Cardiac muscle cell (in vitro differentiated cells and primary cell): Measurements from ENCODE around the gene YJEFN3. TPM values are rescaled to one million over a fixed set of nuclear protein-coding genes. Genes with fewer than 3 reads are reported as not detected.

Experiments
- DNase-seq, 2 donors: peaks; one replicate each; pipeline versions ENCODE4 v3.0.0 to v3.0.0-alpha.2; 2010 to 2017; ENCODE audit warnings: low read depth in 1 of 2, low spot score in 1 of 2
- H3K27ac ChIP-seq: fragments of 200-600 bp; sonication (generic); 2 replicates; pipeline ENCODE4 v1.5.1; 2016
- H3K27me3 ChIP-seq: fragments of 200-600 bp; sonication (generic); 2 replicates; pipeline ENCODE4 v1.6.0; 2016; ENCODE audit warnings: control low read depth
- H3K36me3 ChIP-seq: fragments of 200-600 bp; sonication (generic); 2 replicates; pipeline ENCODE4 v1.5.1; 2016; ENCODE audit warnings: control low read depth
- H3K4me1 ChIP-seq: fragments of 200-600 bp; sonication (generic); 2 replicates; pipeline ENCODE4 v1.8.1; 2017; ENCODE audit warnings: low read depth, mild to moderate bottlenecking, mixed run types
- H3K4me3 ChIP-seq: fragments of 200-600 bp; sonication (generic); 2 replicates; pipeline ENCODE4 v1.5.1; 2016; ENCODE audit warnings: mild to moderate bottlenecking
- H3K9me3 ChIP-seq: fragments of 200-600 bp; sonication (generic); 2 replicates; pipeline ENCODE4 v1.5.1; 2017; ENCODE audit warnings: low read depth, mild to moderate bottlenecking, control low read depth
- polyA plus RNA-seq: library from polyadenylated mRNA; unstranded; fragments of >200 nt; fragmentation: Nextera tagmentation; extraction: Ambion mirVana; gene quantifications from 2 replicates; pipeline ENCODE4 v1.2.1, GENCODE V29; 2016
- total RNA-seq: library from RNA; depleted of rRNA; stranded (reverse); fragments of >200 nt; gene quantifications from 2 replicates; pipeline ENCODE4 v1.2.3, GENCODE V29; 2016
- TF ChIP-seq, protein P1 (sequence below): IDR thresholded peaks from 2 replicates; pipeline ENCODE4 v1.5.1; 2012; ENCODE audit warnings: low read depth, mild to moderate bottlenecking, low read length

YJEFN3 gene
- total and polyA plus RNA-seq, 2 experiments from 2014 or later = 12.5 to 29.9 TPM

DNA sequence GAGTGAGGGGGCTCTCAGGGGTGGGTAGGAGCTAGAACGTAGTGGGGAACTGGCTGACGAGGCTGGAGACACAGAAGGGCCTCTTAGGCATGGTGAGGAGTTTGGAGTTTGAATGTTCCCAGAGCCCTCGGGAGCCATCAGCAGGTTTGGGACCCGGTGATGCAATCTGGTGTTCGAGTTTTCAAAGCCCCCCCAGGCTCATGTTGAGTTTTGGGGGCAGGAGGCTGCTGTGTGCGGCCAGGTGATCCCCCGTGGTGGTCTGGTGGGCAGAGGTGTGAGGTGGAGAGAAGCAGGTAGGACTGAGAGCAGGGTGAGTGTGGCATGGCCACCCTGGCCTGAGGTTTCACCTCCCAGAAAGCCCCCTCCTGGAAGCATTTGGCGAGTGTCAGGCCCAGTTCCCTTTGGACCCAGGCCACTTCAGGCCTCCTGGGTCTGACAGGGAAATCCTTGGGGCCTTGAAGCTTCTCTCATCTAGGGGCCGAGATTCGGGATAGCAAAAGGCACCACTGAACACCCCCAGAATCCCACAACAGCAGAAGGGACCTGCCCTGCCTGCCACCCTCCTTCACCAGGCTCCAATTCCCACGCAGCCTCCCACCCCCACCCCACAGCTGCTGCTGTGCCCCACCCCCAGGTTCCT, 1.2 kb downstream of the YJEFN3 start:
- peaks cover 3% of the 10 kb centered on the region for H3K36me3 ChIP-seq
- no peak for DNase-seq
- no peaks in the 10 kb centered on the region for H3K27me3 ChIP-seq

DNA sequence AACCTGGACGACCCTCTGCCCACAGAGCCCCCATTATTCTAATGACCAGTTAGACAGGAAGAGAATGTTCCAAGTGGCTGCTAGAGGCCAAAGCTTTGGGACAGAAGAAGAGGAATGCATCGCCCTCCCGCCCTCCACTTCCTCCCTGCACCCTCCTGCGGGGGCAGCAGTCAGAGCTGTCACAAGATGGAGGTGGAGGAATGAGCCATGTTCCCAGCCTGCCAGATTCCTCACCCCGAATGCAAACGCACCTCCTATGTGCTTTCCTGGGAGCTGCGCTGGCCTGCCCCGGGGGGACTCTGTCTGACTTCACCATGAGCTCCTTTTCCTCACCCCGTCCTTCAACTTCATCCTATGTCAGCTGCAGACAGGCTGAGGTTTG, 1.7 kb downstream of the YJEFN3 start:
- TF ChIP-seq, protein P1, sequence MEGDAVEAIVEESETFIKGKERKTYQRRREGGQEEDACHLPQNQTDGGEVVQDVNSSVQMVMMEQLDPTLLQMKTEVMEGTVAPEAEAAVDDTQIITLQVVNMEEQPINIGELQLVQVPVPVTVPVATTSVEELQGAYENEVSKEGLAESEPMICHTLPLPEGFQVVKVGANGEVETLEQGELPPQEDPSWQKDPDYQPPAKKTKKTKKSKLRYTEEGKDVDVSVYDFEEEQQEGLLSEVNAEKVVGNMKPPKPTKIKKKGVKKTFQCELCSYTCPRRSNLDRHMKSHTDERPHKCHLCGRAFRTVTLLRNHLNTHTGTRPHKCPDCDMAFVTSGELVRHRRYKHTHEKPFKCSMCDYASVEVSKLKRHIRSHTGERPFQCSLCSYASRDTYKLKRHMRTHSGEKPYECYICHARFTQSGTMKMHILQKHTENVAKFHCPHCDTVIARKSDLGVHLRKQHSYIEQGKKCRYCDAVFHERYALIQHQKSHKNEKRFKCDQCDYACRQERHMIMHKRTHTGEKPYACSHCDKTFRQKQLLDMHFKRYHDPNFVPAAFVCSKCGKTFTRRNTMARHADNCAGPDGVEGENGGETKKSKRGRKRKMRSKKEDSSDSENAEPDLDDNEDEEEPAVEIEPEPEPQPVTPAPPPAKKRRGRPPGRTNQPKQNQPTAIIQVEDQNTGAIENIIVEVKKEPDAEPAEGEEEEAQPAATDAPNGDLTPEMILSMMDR = no peak
- no peaks in the 10 kb centered on the region for H3K27me3 ChIP-seq
- H3K9me3 ChIP-seq = no peaks in the 10 kb centered on the region
- DNase-seq = peak in 1 of 2 donors; percentile 34
- H3K4me3 ChIP-seq = no peak overlapping the region
- H3K4me1 ChIP-seq = peaks cover 6% of the 10 kb centered on the region
- H3K27ac ChIP-seq = no peak overlapping the region
- peaks cover 3% of the 10 kb centered on the region for H3K36me3 ChIP-seq

More for the DNA sequence above, 1.2 kb downstream of the YJEFN3 start:
- H3K4me1 ChIP-seq = peaks cover 11% of the 10 kb centered on the region
- TF ChIP-seq, protein P1 = no peak
- no peak overlapping the region for H3K27ac ChIP-seq
- no peaks in the 10 kb centered on the region for H3K9me3 ChIP-seq
- H3K4me3 ChIP-seq = no peak overlapping the region

DNA sequence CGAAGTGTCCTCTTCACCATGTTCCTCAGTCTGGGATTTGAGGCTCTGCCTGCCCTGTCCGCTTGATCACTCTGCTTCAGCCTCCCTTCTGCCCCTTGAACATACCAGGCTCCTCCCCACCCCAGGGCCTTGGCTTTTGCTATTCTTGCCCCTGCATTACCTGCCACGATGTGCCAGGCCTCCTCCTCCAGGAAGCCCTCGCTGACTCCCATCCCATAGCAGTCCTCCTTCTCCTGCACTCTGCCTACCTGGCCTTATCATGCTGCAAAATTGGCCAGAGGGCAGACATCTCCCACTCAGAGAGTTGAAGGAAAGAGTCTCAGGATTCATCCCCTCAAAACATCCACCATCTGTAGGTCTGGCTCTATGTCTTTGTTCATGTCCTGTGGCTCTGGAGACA, 2.2 kb downstream of the YJEFN3 start:
- TF ChIP-seq, protein P1 = no peak
- Histone ChIP-seq H3K27me3 (no peaks in the 10 kb centered on the region), H3K36me3 (peaks cover 3% of the 10 kb centered on the region)

DNA sequence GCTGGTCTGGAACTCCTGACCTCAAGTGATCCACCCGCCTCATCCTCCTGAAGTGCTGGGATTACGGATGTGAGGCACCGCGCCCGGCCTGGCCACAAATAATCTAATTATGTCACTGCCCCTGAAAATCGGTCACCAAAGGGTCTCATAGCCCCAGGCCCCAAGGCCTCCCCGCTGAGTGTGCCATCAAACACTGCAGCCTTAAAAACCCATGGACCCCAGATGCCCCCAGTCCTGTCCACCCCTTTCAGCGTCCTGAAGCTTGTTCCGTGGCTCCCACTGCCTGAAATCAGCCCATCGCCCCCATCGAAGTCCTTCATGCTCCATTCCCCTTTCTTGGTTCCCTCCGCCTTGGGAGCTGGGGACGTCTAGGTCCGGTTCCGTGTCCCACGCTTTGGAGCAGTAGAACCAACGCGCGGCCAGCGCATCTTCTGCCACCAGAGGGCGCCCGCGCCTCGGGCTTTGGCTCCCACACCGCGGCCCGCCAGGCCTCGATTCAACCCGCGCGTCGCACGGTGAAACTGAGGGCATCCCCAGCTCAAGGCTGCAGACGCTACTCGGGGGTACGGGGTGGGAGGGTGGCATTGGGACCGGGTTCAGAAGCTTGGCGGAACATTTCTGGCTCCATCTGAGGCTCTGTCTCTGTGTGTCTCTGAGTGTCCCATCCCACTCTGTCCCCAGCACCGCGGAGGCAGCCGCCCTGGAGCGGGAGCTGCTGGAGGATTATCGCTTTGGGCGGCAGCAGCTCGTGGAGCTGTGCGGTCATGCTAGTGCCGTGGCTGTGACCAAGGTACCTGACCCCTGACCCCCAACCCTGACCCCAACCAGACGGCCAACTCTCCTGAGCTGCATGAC, 3.5 kb downstream of the YJEFN3 start:
- TF ChIP-seq, protein P1 = peak; percentile 96
- H3K27ac ChIP-seq = no peak overlapping the region
- no peaks in the 10 kb centered on the region for H3K4me1 ChIP-seq
- DNase-seq = peak; percentile 73 to 87
- no peaks in the 10 kb centered on the region for H3K9me3 ChIP-seq
- H3K27me3 ChIP-seq = no peaks in the 10 kb centered on the region
- no peak overlapping the region for H3K4me3 ChIP-seq
- H3K36me3 ChIP-seq = peaks cover 3% of the 10 kb centered on the region

More for the DNA sequence above, 2.2 kb downstream of the YJEFN3 start:
- Histone ChIP-seq H3K27ac (no peak overlapping the region), H3K4me1 (peaks cover 4% of the 10 kb centered on the region), H3K9me3 (no peaks in the 10 kb centered on the region), H3K4me3 (no peak overlapping the region)
- DNase-seq = no peak

DNA sequence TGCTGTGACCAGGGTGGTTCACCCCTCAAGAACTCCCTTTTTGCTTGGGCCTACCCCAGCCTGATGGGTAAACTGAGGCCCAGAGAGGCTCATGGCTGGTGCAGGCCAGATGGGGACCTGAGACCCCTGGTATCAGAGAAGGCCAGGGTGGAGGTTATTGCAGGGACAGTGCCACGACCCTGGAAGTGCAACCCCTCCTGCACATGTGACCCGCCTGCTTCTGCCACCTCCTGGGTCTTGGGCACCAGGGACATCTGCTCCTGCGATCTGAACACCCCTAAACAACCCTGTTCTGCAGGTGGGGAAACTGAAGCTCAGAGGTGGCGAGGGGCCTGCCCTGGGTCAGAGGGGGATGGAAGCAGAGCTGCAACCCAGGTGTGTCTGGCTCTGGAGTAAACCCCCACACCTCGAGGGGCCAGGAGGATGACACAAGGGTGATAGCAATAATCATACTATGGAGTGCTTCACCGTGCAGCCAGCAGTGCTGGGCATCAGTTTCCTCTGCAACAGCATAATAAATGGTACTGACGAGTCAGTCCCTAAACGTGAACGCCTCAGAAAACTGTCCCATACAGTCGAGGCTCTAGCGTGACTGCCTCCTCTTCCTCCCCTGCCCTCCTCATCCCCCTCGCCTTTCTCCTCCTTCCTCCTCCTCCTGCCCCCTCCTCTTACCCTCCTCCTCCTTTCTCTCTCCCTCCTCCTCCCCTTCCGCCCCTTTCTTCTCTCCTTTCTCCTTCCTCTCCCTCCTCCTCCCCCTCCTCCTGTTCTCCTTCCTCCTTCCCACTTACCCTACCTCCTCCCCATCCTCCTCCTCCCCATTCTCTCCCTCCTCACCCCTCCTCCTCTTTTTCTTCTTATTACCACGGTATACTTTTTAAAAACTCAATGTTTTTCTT, 4.3 kb downstream of the YJEFN3 start:
- TF ChIP-seq, protein P1 = no peak
- Histone ChIP-seq H3K36me3 (no peaks in the 10 kb centered on the region), H3K4me3 (no peak overlapping the region), H3K9me3 (no peaks in the 10 kb centered on the region), H3K27ac (no peak overlapping the region), H3K4me1 (no peaks in the 10 kb centered on the region), H3K27me3 (no peaks in the 10 kb centered on the region)
- DNase-seq = no peak
